ENCODE measurements around the gene TOMM5.

TOMM5 gene

DNA sequence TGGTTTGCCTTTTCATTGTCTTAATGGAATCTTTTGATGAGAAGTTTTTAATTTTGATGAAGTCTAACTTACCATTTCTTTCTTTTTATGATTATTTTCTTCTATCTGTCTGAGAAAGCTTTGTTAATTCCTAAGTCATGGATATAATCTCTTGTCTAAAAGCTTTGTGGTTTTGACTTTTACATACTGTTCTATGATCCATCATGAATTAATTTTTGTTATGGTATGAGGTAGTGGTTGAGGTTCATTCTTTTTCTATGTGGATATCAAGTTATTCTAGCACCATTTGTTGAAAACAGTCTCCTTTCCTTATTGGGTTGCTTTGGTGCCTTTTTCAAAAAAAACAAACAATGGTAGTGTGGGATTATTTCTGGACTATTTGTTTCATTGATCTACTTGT, 36.6 kb downstream of the TOMM5 start:
- H3K27me3 ChIP-seq: no peaks in the 10 kb centered on the region
- TF ChIP-seq, protein P1, sequence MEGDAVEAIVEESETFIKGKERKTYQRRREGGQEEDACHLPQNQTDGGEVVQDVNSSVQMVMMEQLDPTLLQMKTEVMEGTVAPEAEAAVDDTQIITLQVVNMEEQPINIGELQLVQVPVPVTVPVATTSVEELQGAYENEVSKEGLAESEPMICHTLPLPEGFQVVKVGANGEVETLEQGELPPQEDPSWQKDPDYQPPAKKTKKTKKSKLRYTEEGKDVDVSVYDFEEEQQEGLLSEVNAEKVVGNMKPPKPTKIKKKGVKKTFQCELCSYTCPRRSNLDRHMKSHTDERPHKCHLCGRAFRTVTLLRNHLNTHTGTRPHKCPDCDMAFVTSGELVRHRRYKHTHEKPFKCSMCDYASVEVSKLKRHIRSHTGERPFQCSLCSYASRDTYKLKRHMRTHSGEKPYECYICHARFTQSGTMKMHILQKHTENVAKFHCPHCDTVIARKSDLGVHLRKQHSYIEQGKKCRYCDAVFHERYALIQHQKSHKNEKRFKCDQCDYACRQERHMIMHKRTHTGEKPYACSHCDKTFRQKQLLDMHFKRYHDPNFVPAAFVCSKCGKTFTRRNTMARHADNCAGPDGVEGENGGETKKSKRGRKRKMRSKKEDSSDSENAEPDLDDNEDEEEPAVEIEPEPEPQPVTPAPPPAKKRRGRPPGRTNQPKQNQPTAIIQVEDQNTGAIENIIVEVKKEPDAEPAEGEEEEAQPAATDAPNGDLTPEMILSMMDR (IDR thresholded peaks at IDR 0.05; ENCODE audit: low read depth, low read length): no peak
- H3K4me1 ChIP-seq: no peaks in the 10 kb centered on the region
- H3K4me3 ChIP-seq (ENCODE audit: low read depth, low read length): no peak overlapping the region
- H3K9me3 ChIP-seq: no peaks in the 10 kb centered on the region
- no peak for DNase-seq
- H3K36me3 ChIP-seq: peaks cover 9% of the 10 kb centered on the region

- Histone ChIP-seq H3K9me3 (no peaks in the 10 kb centered on the region), H3K27me3 (no peaks in the 10 kb centered on the region), H3K4me1 (no peaks in the 10 kb centered on the region), H3K4me3 (ENCODE audit: low read depth, low read length) (no peak overlapping the region), H3K36me3 (peaks cover 3% of the 10 kb centered on the region)
- DNase-seq: no peak
- TF ChIP-seq, protein P1 (IDR thresholded peaks at IDR 0.05; ENCODE audit: low read depth, low read length): no peak
These were observed 38.1 kb downstream of the TOMM5 start for GRCh38 chr9:37554318-37554717.

GRCh38 chr9:37551888-37552287, 40.5 kb downstream of the TOMM5 start:
- H3K27me3 ChIP-seq: no peaks in the 10 kb centered on the region
- no peaks in the 10 kb centered on the region; the same call in none of the 2 replicates for H3K36me3 ChIP-seq
- H3K9me3 ChIP-seq: no peaks in the 10 kb centered on the region
- H3K4me1 ChIP-seq: no peaks in the 10 kb centered on the region
- no peak overlapping the region for H3K4me3 ChIP-seq (ENCODE audit: low read depth, low read length)
- DNase-seq: no peak
- TF ChIP-seq, protein P1 (IDR thresholded peaks at IDR 0.05; ENCODE audit: low read depth, low read length): no peak

GRCh38 chr9:37551468-37551867, 40.9 kb downstream of the TOMM5 start:
- Histone ChIP-seq H3K4me1 (no peaks in the 10 kb centered on the region), H3K36me3 (no peaks in the 10 kb centered on the region; the same call in none of the 2 replicates), H3K27me3 (no peaks in the 10 kb centered on the region), H3K9me3 (no peaks in the 10 kb centered on the region), H3K4me3 (ENCODE audit: low read depth, low read length) (no peak overlapping the region)
- TF ChIP-seq, protein P1 (IDR thresholded peaks at IDR 0.05; ENCODE audit: low read depth, low read length): no peak
- no peak for DNase-seq

DNA sequence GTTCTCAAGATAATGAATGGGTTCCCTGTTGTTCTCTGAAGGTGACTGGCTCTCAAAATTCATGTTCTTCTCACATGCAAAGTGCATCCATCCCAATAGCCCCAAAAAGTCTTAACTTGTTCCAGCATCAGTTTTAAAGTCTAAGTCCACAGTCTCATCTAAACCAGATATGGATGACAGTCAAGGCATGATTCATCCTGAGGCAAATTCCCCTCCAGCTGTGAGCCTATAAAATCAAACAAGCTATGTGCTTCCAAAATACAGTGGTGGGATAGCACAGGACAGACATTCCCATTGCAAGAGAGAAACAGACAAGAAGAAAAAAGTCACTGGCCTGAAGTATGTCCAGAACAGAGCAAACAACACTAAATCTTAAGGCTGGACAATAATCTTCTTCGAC, 41.6 kb downstream of the TOMM5 start:
- no peak overlapping the region for H3K4me3 ChIP-seq (ENCODE audit: low read depth, low read length)
- peaks cover under 1% of the 10 kb centered on the region for H3K36me3 ChIP-seq
- H3K27me3 ChIP-seq: no peaks in the 10 kb centered on the region
- no peaks in the 10 kb centered on the region for H3K9me3 ChIP-seq
- TF ChIP-seq, protein P1 (IDR thresholded peaks at IDR 0.05; ENCODE audit: low read depth, low read length): no peak
- no peak for DNase-seq
- H3K4me1 ChIP-seq: no peaks in the 10 kb centered on the region

DNA sequence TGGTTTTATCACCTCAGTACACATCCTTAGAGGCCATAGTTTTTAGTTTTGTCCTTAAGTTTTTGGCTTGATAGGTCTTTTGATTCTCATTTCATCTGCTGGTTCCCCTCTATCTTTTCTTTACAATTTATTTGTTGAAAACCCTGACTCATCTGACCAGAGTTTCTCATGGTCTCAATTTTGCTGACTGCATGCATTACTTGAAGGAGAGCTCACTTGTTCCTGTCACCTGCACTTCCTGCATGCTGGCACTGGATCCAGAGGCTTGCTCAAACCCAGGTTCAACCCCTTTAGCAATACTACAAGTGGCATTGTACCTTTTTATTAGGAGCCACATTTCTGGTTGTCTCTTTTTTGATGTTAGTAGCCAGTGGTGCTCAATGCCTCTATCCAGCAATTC, 42.9 kb downstream of the TOMM5 start:
- no peak overlapping the region for H3K4me3 ChIP-seq (ENCODE audit: low read depth, low read length)
- TF ChIP-seq, protein P1 (IDR thresholded peaks at IDR 0.05; ENCODE audit: low read depth, low read length): no peak
- DNase-seq: no peak

More for the DNA sequence above, 42.9 kb downstream of the TOMM5 start:
- Histone ChIP-seq H3K4me1 (no peaks in the 10 kb centered on the region), H3K27me3 (no peaks in the 10 kb centered on the region), H3K9me3 (no peaks in the 10 kb centered on the region), H3K36me3 (peaks cover 3% of the 10 kb centered on the region)

Data from BE2C (cell line).